HepG2 (cell line): ENCODE measurements around the gene KCNQ5. TPM values are rescaled to one million over a fixed set of nuclear protein-coding genes. Genes with fewer than 3 reads are reported as not detected.

Experiments
- ATAC-seq: fragments of 200-7000 bp; cut with Tn5 transposase; 3 replicates; pipeline ENCODE4 v1.9.1; 2020; ENCODE audit warnings: mild to moderate bottlenecking, moderate library complexity
- BruUV-seq: library from RNA; stranded (reverse); fragments of 400-500 nt; replicated peaks from 2 replicates; lab custom pipeline; 2021; lab: Mats Ljungman, UMichigan
- CTCF ChIA-PET: fragments of 300-600 bp; formaldehyde crosslinking; extraction: SDS; loops from one replicate; lab custom pipeline; 2021; ENCODE audit warnings: low total read pairs, inconsistent platforms, low intra/inter-chr PET ratio; lab: Yijun Ruan, JAX
- POLR2A ChIA-PET: fragments of 350-600 bp; sonication (Branson Sonifier 250); formaldehyde crosslinking; loops from one replicate; lab custom pipeline; 2020; ENCODE audit warnings: antibody characterized with exemption, inconsistent platforms; lab: Yijun Ruan, JAX
- DNase-seq: peaks from one replicate; pipeline ENCODE4 v3.0.0-alpha.2; 2015; ENCODE audit warnings: low spot score
- FAIRE-seq: peaks from 3 replicates; lab custom pipeline; 2011; peaks lifted over from hg19 to GRCh38; lab: Jason Lieb, UNC
- H2AFZ ChIP-seq: one replicate; pipeline ENCODE4 v1.6.1; 2011; ENCODE audit warnings: low read length, inconsistent platforms
- H3K27ac ChIP-seq: fragments of 300-600 bp; 3 replicates; pipeline ENCODE4 v1.8.0; 2011; ENCODE audit warnings: mixed run types, mild to moderate bottlenecking, mixed read lengths, low read length, inconsistent platforms; ENCODE audit not compliant: insufficient read depth; ENCODE audit errors: extremely low read length
- H3K27me3 ChIP-seq, 2 experiments: fragments of 200-600 bp in 1 of 2; 2 replicates in 1 of 2; 3 replicates in 1 of 2; pipeline versions ENCODE4 v1.6.0 to v1.8.0; 2011; ENCODE audit warnings: low read length in 2 of 2, mild to moderate bottlenecking in 2 of 2, moderate library complexity in 2 of 2, inconsistent platforms in 1 of 2; ENCODE audit not compliant: insufficient read depth in 2 of 2, control insufficient read depth in 1 of 2
- H3K36me3 ChIP-seq, 2 experiments: fragments of 200-600 bp in 1 of 2; replicated peaks in 1 of 2; 2 replicates in 1 of 2; 3 replicates in 1 of 2; pipeline versions ENCODE4 v1.5.1 to v1.8.0; 2011; ENCODE audit warnings: low read length in 2 of 2, inconsistent platforms in 1 of 2; ENCODE audit not compliant: insufficient read depth in 2 of 2, control insufficient read depth in 1 of 2
- H3K4me1 ChIP-seq: 2 replicates; pipeline ENCODE4 v1.5.1; 2012; ENCODE audit warnings: low read length, inconsistent platforms; ENCODE audit not compliant: insufficient read depth
- H3K4me2 ChIP-seq: 2 replicates; pipeline ENCODE4 v1.6.0; 2011; ENCODE audit warnings: low read depth, low read length, inconsistent platforms
- H3K4me3 ChIP-seq, 3 experiments: fragments of 200-600 bp in 1 of 3; sonication (generic), shearing (Covaris generic) in 1 of 3; replicated peaks in 1 of 3; 2 replicates each; pipeline ENCODE4 v1.5.1; 2011 to 2016; ENCODE audit warnings: low read length in 3 of 3, inconsistent platforms in 2 of 3, low read depth in 2 of 3, mild to moderate bottlenecking in 2 of 3, control low read depth in 1 of 3, mixed read lengths in 1 of 3; ENCODE audit not compliant: insufficient read depth in 1 of 3
- H3K79me2 ChIP-seq: one replicate; pipeline ENCODE4 v1.6.1; 2011; ENCODE audit warnings: low read length, inconsistent platforms; ENCODE audit not compliant: insufficient read depth
- H3K9ac ChIP-seq: 2 replicates; pipeline ENCODE4 v1.6.0; 2011; ENCODE audit warnings: mild to moderate bottlenecking, low read depth, low read length, inconsistent platforms; ENCODE audit not compliant: insufficient read depth
- H3K9me3 ChIP-seq: 2 replicates; pipeline ENCODE4 v1.5.1; 2012; ENCODE audit warnings: mild to moderate bottlenecking, low read length
- H4K20me1 ChIP-seq: 2 replicates; pipeline ENCODE4 v1.6.0; 2011; ENCODE audit warnings: inconsistent platforms, mild to moderate bottlenecking, low read length, moderate library complexity; ENCODE audit not compliant: insufficient read depth
- FOSL1 ChIP-seq: sonication (generic); formaldehyde crosslinking; IDR thresholded peaks from 2 replicates; pipeline ENCODE4 v1.9.0; 2021; ENCODE audit warnings: missing genetic modification reagents, borderline replicate concordance
- ISL2 ChIP-seq: sonication (generic); formaldehyde crosslinking; IDR thresholded peaks from 2 replicates; pipeline ENCODE4 v1.5.0; 2020; ENCODE audit warnings: missing genetic modification reagents
- MTF2 ChIP-seq: sonication (generic); formaldehyde crosslinking; IDR thresholded peaks from 2 replicates; pipeline ENCODE4 v1.5.0; 2020; ENCODE audit warnings: missing genetic modification reagents, borderline replicate concordance
- NFYB ChIP-seq: sonication (generic); formaldehyde crosslinking; IDR thresholded peaks from 2 replicates; pipeline ENCODE4 v1.4.0; 2020; ENCODE audit warnings: missing genetic modification reagents
- NKX3-1 ChIP-seq: sonication (generic); formaldehyde crosslinking; IDR thresholded peaks from 2 replicates; pipeline ENCODE4 v1.5.0; 2020; ENCODE audit warnings: missing genetic modification reagents
- PBX3 ChIP-seq: sonication (generic); formaldehyde crosslinking; IDR thresholded peaks from 2 replicates; pipeline ENCODE4 v1.8.1; 2023; ENCODE audit warnings: missing genetic modification reagents, inconsistent platforms, borderline replicate concordance
- PHF20 ChIP-seq: sonication (generic); formaldehyde crosslinking; IDR thresholded peaks from 2 replicates; pipeline ENCODE4 v1.5.0; 2020; ENCODE audit warnings: mild to moderate bottlenecking, missing genetic modification reagents
- PRPF4 ChIP-seq: fragments of 200-400 bp; formaldehyde crosslinking; IDR thresholded peaks from 2 replicates; pipeline ENCODE4 v1.6.1; 2016; ENCODE audit warnings: low read length, low read depth; ENCODE audit not compliant: poor library complexity, severe bottlenecking
- SALL1 ChIP-seq: sonication (generic); formaldehyde crosslinking; IDR thresholded peaks from 2 replicates; pipeline ENCODE4 v1.8.0; 2022; ENCODE audit warnings: mild to moderate bottlenecking, missing genetic modification reagents
- SMARCC2 ChIP-seq: fragments of 450-650 bp; IDR thresholded peaks from 2 replicates; pipeline ENCODE4 v1.6.1; 2017; ENCODE audit warnings: antibody characterized with exemption, mild to moderate bottlenecking
- THYN1 ChIP-seq: sonication (generic); formaldehyde crosslinking; IDR thresholded peaks from 2 replicates; pipeline ENCODE4 v1.8.1; 2023; ENCODE audit warnings: low read depth, mild to moderate bottlenecking, moderate library complexity, missing genetic modification reagents, borderline replicate concordance
- TRIM24 ChIP-seq: sonication (generic); formaldehyde crosslinking; IDR thresholded peaks from 2 replicates; pipeline ENCODE4 v1.8.0; 2022; ENCODE audit warnings: mild to moderate bottlenecking, missing genetic modification reagents
- ZBTB49 ChIP-seq: sonication (generic); formaldehyde crosslinking; IDR thresholded peaks from 2 replicates; pipeline ENCODE4 v1.4.0; 2020; ENCODE audit warnings: missing genetic modification reagents, borderline replicate concordance
- ZFY ChIP-seq: sonication (generic); formaldehyde crosslinking; IDR thresholded peaks from 2 replicates; pipeline ENCODE4 v1.4.0; 2020; ENCODE audit warnings: missing genetic modification reagents
- ZNF569 ChIP-seq: sonication (generic); formaldehyde crosslinking; IDR thresholded peaks from 2 replicates; pipeline ENCODE4 v1.5.0; 2020; ENCODE audit warnings: mild to moderate bottlenecking, missing genetic modification reagents, moderate library complexity, borderline replicate concordance
- ZNF790 ChIP-seq: sonication (generic); formaldehyde crosslinking; IDR thresholded peaks from 2 replicates; pipeline ENCODE4 v1.8.0; 2022; ENCODE audit warnings: missing genetic modification reagents, mild to moderate bottlenecking, borderline replicate concordance
- WGBS: methylation state at CpG from one replicate; pipeline ENCODE4 v1.1.6; 2017; ENCODE audit warnings: low lambda C conversion rate; 5-methylcytosine and 5-hydroxymethylcytosine counted together
- in situ Hi-C: cut with HindIII; loops from 2 replicates; pipeline ENCODE4 v1.10.0; 2017; ENCODE audit warnings: low pct_unique_long_range_greater_than_20kb; ENCODE audit not compliant: extremely low pct_ligation_motif_present
- intact Hi-C: fragments of 100-400 bp; cut with micrococcal nuclease; formaldehyde crosslinking; loops from one replicate; pipeline ENCODE4 v1.10.0; 2022; ENCODE audit not compliant: unreplicated experiment
- polyA plus RNA-seq, 8 experiments: library from polyadenylated mRNA; depleted of rRNA in 3 of 8; stranded (reverse) in 7 of 8; unstranded in 1 of 8; fragments of >200 nt; fragmentation: Illumina TruSeq in 4 of 8; extraction: Trizol in 4 of 8; gene quantifications; 2 replicates each; pipeline versions ENCODE4 v1.2.1 to v1.2.3, GENCODE V29; 2011 to 2016; ENCODE audit warnings: low read depth in 4 of 8, missing spikeins in 1 of 8, mixed read lengths in 1 of 8; ENCODE audit not compliant: insufficient read depth in 1 of 8
- total RNA-seq, 5 experiments: library from RNA; depleted of rRNA; stranded (reverse); fragments of >200 nt; fragmentation: Illumina TruSeq; extraction: Trizol; gene quantifications; 2 replicates each; pipeline ENCODE4 v1.2.3, GENCODE V29; 2016; ENCODE audit warnings: low read depth in 1 of 5
- TF ChIP-seq, protein P1 (sequence below): IDR thresholded peaks from 2 replicates; pipeline ENCODE4 v1.6.1; 2016; ENCODE audit warnings: low read depth, borderline replicate concordance
- TF ChIP-seq, protein P2 (sequence below): sonication (generic); formaldehyde crosslinking; conservative IDR thresholded peaks from 2 replicates; pipeline ENCODE4 v1.4.0; 2020; ENCODE audit warnings: missing genetic modification reagents

Gene KCNQ5
- total and polyA plus RNA-seq, 2 of the 13 experiments (the other 11 are each of a cell fraction or from before 2014, with no cell fraction given), result 0.04 TPM; not detected in 1

DNA sequence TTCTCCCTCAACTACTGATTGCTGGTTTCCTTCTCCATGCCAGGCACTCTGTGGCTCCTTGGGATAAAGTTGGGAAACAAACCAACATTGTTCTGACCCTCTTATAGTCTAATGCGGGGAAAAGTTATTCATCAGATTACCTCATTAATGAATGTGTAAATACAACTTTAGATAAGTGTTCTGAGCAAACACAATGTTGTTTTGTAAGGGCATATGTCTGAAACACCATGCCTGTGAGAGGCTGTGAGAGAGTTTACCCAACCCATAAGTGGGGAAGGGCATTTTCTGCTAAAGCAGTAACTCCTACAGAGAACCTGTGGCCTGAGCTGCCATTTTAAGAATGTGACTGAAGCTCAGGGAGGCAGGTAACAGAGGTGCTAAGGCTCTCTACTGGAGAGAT lies 319.9 kb downstream of the KCNQ5 start:
- BruUV-seq, result no TSS peak
- 0% methylated on average over 1 of the region's 1 CpG for WGBS
- H3K36me3 ChIP-seq, result no peaks in the 10 kb centered on the region
- no peaks in the 10 kb centered on the region for H3K27me3 ChIP-seq
- FAIRE-seq, result no peak
- ChIA-PET POLR2A (no interaction called here), CTCF (no interaction called here)
- H4K20me1 ChIP-seq, result no peaks in the 10 kb centered on the region
- no peak overlapping the region for H3K4me3 ChIP-seq
- in situ Hi-C loops (no loop called here), intact Hi-C loops (no loop called here)
- no peak for DNase-seq
- H2AFZ ChIP-seq, result no peak overlapping the region
- H3K4me2 ChIP-seq, result no peak overlapping the region
- no peaks in the 10 kb centered on the region for H3K9me3 ChIP-seq
- no peak overlapping the region for H3K9ac ChIP-seq
- ATAC-seq, result no peak
- TF ChIP-seq FOSL1 (CRISPR knock-in tag), result no peak
- TF ChIP-seq PHF20 (CRISPR knock-in tag), result no peak
- TF ChIP-seq ZFY, result no peak
- no peak for TF ChIP-seq PBX3
- no peak for TF ChIP-seq NFYB (CRISPR knock-in tag)
- no peak for TF ChIP-seq TRIM24 (CRISPR knock-in tag)
- TF ChIP-seq, protein P1, sequence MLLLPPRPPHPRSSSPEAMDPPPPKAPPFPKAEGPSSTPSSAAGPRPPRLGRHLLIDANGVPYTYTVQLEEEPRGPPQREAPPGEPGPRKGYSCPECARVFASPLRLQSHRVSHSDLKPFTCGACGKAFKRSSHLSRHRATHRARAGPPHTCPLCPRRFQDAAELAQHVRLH (CRISPR knock-in tag), result no peak
- TF ChIP-seq SALL1 (CRISPR knock-in tag), result no peak
- TF ChIP-seq ZBTB49 (CRISPR knock-in tag), result no peak
- no peak for TF ChIP-seq NKX3-1 (CRISPR knock-in tag)
- TF ChIP-seq ZNF790 (CRISPR knock-in tag), result no peak
- TF ChIP-seq ZNF569 (CRISPR knock-in tag), result no peak
- no peak for TF ChIP-seq MTF2
- no peak for TF ChIP-seq THYN1 (CRISPR knock-in tag)
- no peak for TF ChIP-seq PRPF4
- TF ChIP-seq SMARCC2, result no peak
- no peak for TF ChIP-seq ISL2
- TF ChIP-seq, protein P2, sequence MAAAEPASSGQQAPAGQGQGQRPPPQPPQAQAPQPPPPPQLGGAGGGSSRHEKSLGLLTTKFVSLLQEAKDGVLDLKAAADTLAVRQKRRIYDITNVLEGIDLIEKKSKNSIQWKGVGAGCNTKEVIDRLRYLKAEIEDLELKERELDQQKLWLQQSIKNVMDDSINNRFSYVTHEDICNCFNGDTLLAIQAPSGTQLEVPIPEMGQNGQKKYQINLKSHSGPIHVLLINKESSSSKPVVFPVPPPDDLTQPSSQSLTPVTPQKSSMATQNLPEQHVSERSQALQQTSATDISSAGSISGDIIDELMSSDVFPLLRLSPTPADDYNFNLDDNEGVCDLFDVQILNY (CRISPR knock-in tag), result no peak
- H3K79me2 ChIP-seq, result no peaks in the 10 kb centered on the region
- H3K27ac ChIP-seq, result no peak overlapping the region
- H3K4me1 ChIP-seq, result no peaks in the 10 kb centered on the region
